ENCODE measurements around the gene MAP3K14.

DNA sequence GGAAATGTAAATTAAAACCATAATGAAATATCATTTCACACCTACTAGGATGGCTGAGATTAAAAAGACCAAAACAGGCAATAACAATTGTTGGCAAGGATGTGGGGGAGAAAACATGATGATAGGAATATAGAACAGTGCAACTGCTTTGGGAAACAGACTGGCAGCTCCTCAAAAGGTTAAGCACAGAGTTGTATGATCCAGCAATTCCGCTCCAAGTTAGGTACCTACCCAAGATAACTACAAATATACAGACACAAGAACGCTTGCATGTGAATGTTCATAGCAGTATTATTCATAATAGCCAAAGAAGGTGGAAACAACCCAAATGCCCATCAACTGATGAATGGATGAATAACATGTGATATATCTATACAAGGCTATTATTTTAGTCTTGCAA is 35.0 kb upstream of the MAP3K14 start:
- TF ChIP-seq, protein P1, sequence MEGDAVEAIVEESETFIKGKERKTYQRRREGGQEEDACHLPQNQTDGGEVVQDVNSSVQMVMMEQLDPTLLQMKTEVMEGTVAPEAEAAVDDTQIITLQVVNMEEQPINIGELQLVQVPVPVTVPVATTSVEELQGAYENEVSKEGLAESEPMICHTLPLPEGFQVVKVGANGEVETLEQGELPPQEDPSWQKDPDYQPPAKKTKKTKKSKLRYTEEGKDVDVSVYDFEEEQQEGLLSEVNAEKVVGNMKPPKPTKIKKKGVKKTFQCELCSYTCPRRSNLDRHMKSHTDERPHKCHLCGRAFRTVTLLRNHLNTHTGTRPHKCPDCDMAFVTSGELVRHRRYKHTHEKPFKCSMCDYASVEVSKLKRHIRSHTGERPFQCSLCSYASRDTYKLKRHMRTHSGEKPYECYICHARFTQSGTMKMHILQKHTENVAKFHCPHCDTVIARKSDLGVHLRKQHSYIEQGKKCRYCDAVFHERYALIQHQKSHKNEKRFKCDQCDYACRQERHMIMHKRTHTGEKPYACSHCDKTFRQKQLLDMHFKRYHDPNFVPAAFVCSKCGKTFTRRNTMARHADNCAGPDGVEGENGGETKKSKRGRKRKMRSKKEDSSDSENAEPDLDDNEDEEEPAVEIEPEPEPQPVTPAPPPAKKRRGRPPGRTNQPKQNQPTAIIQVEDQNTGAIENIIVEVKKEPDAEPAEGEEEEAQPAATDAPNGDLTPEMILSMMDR (conservative IDR thresholded peaks at IDR 0.05 in 1 of 2, IDR thresholded peaks at IDR 0.05 in 1 of 2; ENCODE audit: low read depth in 1 of 2, low read length in 2 of 2), result no peak
- no peak for TF ChIP-seq EZH2 (IDR thresholded peaks at IDR 0.05; ENCODE audit: low read length, missing control alignments)
